NAMALWA (cell line): ENCODE measurements around the gene MACROD2.
"Not testable (repeated sequence)": the region's sequence is repeated elsewhere in the genome, so short reads cannot be mapped to it uniquely, and the experiment has no call there.

ENCODE experiments used
- DNase-seq: peaks from one replicate; pipeline ENCODE4 v3.0.0-alpha.2; 2015; ENCODE audit warnings: low spot score

Gene MACROD2

GRCh38 chr20:14193443-14193842 lies 198.1 kb downstream of the MACROD2 start:
- no peak for DNase-seq

GRCh38 chr20:14193885-14194284 lies 198.6 kb downstream of the MACROD2 start:
- peak; percentile 3 for DNase-seq

- no peak for DNase-seq
Measured at GRCh38 chr20:14197097-14197496, 201.8 kb downstream of the MACROD2 start.

- no peak for DNase-seq
Measured at GRCh38 chr20:14198416-14198815, 203.1 kb downstream of the MACROD2 start.

GRCh38 chr20:14199111-14199510 lies 203.8 kb downstream of the MACROD2 start:
- no peak for DNase-seq

GRCh38 chr20:14203657-14204056 lies 208.3 kb downstream of the MACROD2 start:
- DNase-seq, result no peak

- no peak for DNase-seq
Measured at GRCh38 chr20:14207591-14207990, 212.3 kb downstream of the MACROD2 start.

- no peak for DNase-seq
Measured at GRCh38 chr20:14208956-14209355, 213.6 kb downstream of the MACROD2 start.

- no peak for DNase-seq
Measured at GRCh38 chr20:14210146-14210545, 214.8 kb downstream of the MACROD2 start.

GRCh38 chr20:14214046-14214445 lies 218.7 kb downstream of the MACROD2 start:
- no peak for DNase-seq

- DNase-seq, result not testable (repeated sequence)
Measured at GRCh38 chr20:14215880-14216279, 220.6 kb downstream of the MACROD2 start.

- DNase-seq, result no peak
Measured at GRCh38 chr20:14219801-14220461, 224.6 kb downstream of the MACROD2 start.

- no peak for DNase-seq
Measured at GRCh38 chr20:14220986-14221385, 225.7 kb downstream of the MACROD2 start.

GRCh38 chr20:14223806-14224205 lies 228.5 kb downstream of the MACROD2 start:
- DNase-seq, result no peak

- DNase-seq, result not testable (repeated sequence)
Measured at GRCh38 chr20:14226051-14227049, 231.0 kb downstream of the MACROD2 start.

- no peak for DNase-seq
Measured at GRCh38 chr20:14232650-14233049, 237.3 kb downstream of the MACROD2 start.

GRCh38 chr20:14234666-14235295 lies 239.5 kb downstream of the MACROD2 start:
- DNase-seq, result no peak

- no peak for DNase-seq
Measured at GRCh38 chr20:14235355-14235754, 240.0 kb downstream of the MACROD2 start.

GRCh38 chr20:14245368-14245970 lies 250.2 kb downstream of the MACROD2 start:
- DNase-seq, result no peak

- DNase-seq, result no peak
Measured at GRCh38 chr20:14259689-14260088, 264.4 kb downstream of the MACROD2 start.

GRCh38 chr20:14260367-14260766 lies 265.1 kb downstream of the MACROD2 start:
- no peak for DNase-seq

GRCh38 chr20:14264869-14265268 lies 269.6 kb downstream of the MACROD2 start:
- DNase-seq, result peak; percentile 20
